Gastrocnemius medialis (tissue), 4 donors: ENCODE results near the gene MYL6.

Experiments
- CTCF ChIP-seq, 5 experiments: fragments of 450-650 bp in 3 of 5; fragments of 200-600 bp in 2 of 5; sonication (generic) in 2 of 5; IDR thresholded peaks in 4 of 5; conservative IDR thresholded peaks in 1 of 5; 1 replicate in 4 of 5; 2 replicates in 1 of 5; pipeline ENCODE4 v1.5.1; 2016 to 2019; ENCODE audit warnings: antibody characterized with exemption in 5 of 5, mild to moderate bottlenecking in 3 of 5, moderate library complexity in 3 of 5
- POLR2A ChIP-seq, 2 donors: fragments of 450-650 bp; IDR thresholded peaks; one replicate each; pipeline ENCODE4 v1.6.1; 2017; ENCODE audit warnings: antibody characterized with exemption in 2 of 2, mild to moderate bottlenecking in 2 of 2, moderate library complexity in 2 of 2

- TF ChIP-seq CTCF (IDR thresholded peaks at IDR 0.05 in 4 of 5, conservative IDR thresholded peaks at IDR 0.05 in 1 of 5) (no peak), POLR2A (IDR thresholded peaks at IDR 0.05) (no peak)
Measured at GRCh38 chr12:56115329-56115728, 42.8 kb upstream of the MYL6 start.
